K562 (cell line): ENCODE measurements around the gene ATP6V1G2. TPM values are rescaled to one million over a fixed set of nuclear protein-coding genes. Genes with fewer than 3 reads are reported as not detected.

ENCODE experiments used
- ATAC-seq: fragments of 200-7000 bp; cut with Tn5 transposase; 3 replicates; pipeline ENCODE4 v1.9.1; 2020; ENCODE audit warnings: moderate library complexity
- BruUV-seq: library from RNA; stranded (reverse); fragments of 400-500 nt; replicated peaks from 2 replicates; lab custom pipeline; 2021; lab: Mats Ljungman, UMichigan
- CTCF ChIA-PET: fragments of 300-600 bp; formaldehyde crosslinking; extraction: SDS; loops from one replicate; lab custom pipeline; 2021; ENCODE audit warnings: low intra/inter-chr PET ratio; lab: Yijun Ruan, JAX
- POLR2A ChIA-PET: fragments of 300-600, 350-650 bp; sonication (Branson Sonifier 250); formaldehyde crosslinking; extraction: SDS; loops from one replicate; lab custom pipeline; 2021; ENCODE audit warnings: antibody characterized with exemption, inconsistent platforms; lab: Yijun Ruan, JAX
- DNase-seq, 4 experiments: peaks; one replicate each; pipeline versions ENCODE4 v3.0.0 to v3.0.0-alpha.2; 2011 to 2018; ENCODE audit warnings: low spot score in 3 of 4, mixed read lengths in 3 of 4; ENCODE audit errors: extremely low read depth in 1 of 4
- FAIRE-seq: peaks from 2 replicates; lab custom pipeline; 2011; peaks lifted over from hg19 to GRCh38; lab: Jason Lieb, UNC
- H2AFZ ChIP-seq: 2 replicates; pipeline ENCODE4 v1.6.0; 2011; ENCODE audit warnings: low read depth, low read length, control low read depth, inconsistent platforms
- H3K27ac ChIP-seq: fragments of 200-600 bp; 3 replicates; pipeline ENCODE4 v1.8.0; 2011; ENCODE audit warnings: low read depth, mild to moderate bottlenecking, control low read depth, inconsistent platforms, low read length, moderate library complexity, mixed read lengths; ENCODE audit errors: extremely low read depth
- H3K27me3 ChIP-seq, 2 experiments: fragments of 300-600 bp in 1 of 2; 2 replicates in 1 of 2; 3 replicates in 1 of 2; pipeline versions ENCODE4 v1.6.0 to v1.8.0; 2011; ENCODE audit warnings: inconsistent platforms in 2 of 2, low read length in 2 of 2, mild to moderate bottlenecking in 1 of 2, mixed read lengths in 1 of 2, moderate library complexity in 1 of 2; ENCODE audit not compliant: control insufficient read depth in 2 of 2, insufficient read depth in 2 of 2
- H3K36me3 ChIP-seq: fragments of 300-600 bp; 3 replicates; pipeline ENCODE4 v1.8.0; 2011; ENCODE audit warnings: mild to moderate bottlenecking, low read length, inconsistent platforms; ENCODE audit not compliant: control insufficient read depth, insufficient read depth
- H3K4me1 ChIP-seq, 2 experiments: fragments of 200-600 bp in 1 of 2; replicated peaks in 1 of 2; 2 replicates in 1 of 2; 3 replicates in 1 of 2; pipeline versions ENCODE4 v1.5.1 to v1.8.0; 2011; ENCODE audit warnings: inconsistent platforms in 2 of 2, low read length in 2 of 2, mild to moderate bottlenecking in 1 of 2, mixed read lengths in 1 of 2, moderate library complexity in 1 of 2; ENCODE audit not compliant: control insufficient read depth in 2 of 2, insufficient read depth in 2 of 2
- H3K4me2 ChIP-seq: 2 replicates; pipeline ENCODE4 v1.6.1; 2011; ENCODE audit warnings: low read length, control low read depth, inconsistent platforms, mixed read lengths; ENCODE audit not compliant: insufficient read depth
- H3K4me3 ChIP-seq: fragments of 200-600 bp; sonication (generic), shearing (Covaris generic); 2 replicates; pipeline ENCODE4 v1.5.1; 2016; ENCODE audit warnings: control low read depth, inconsistent platforms
- H3K79me2 ChIP-seq: fragments of 200-600 bp; 3 replicates; pipeline ENCODE4 v1.8.0; 2011; ENCODE audit warnings: low read length, inconsistent platforms; ENCODE audit not compliant: control insufficient read depth, insufficient read depth
- H3K9ac ChIP-seq, 2 experiments: 2 replicates each; pipeline versions ENCODE4 v1.6.0 to v1.6.1; 2011; ENCODE audit warnings: low read depth in 2 of 2, low read length in 2 of 2, control low read depth in 1 of 2, inconsistent platforms in 1 of 2, mild to moderate bottlenecking in 1 of 2, mixed read lengths in 1 of 2; ENCODE audit not compliant: insufficient read depth in 1 of 2
- H3K9me1 ChIP-seq: one replicate; pipeline ENCODE4 v1.6.0; 2011; ENCODE audit warnings: inconsistent platforms, mild to moderate bottlenecking, low read length, moderate library complexity; ENCODE audit not compliant: control insufficient read depth, insufficient read depth
- H3K9me3 ChIP-seq: replicated peaks from 2 replicates; pipeline ENCODE4 v1.5.1; 2011; ENCODE audit warnings: low read depth, low read length, inconsistent platforms; ENCODE audit not compliant: control insufficient read depth, insufficient read depth
- H4K20me1 ChIP-seq: replicated peaks from 2 replicates; pipeline ENCODE4 v1.6.1; 2011; ENCODE audit warnings: low read length, inconsistent platforms, mixed read lengths; ENCODE audit not compliant: control insufficient read depth, insufficient read depth
- DACH1 ChIP-seq: fragments of 450-650 bp; IDR thresholded peaks from 2 replicates; pipeline ENCODE4 v1.6.1; 2018; ENCODE audit not compliant: partially characterized antibody
- EP300 ChIP-seq: IDR thresholded peaks from 2 replicates; pipeline ENCODE4 v1.6.1; 2012; ENCODE audit warnings: low read length, improper control_type of control experiment
- GATA2 ChIP-seq: sonication (generic); formaldehyde crosslinking; IDR thresholded peaks from 2 replicates; pipeline ENCODE4 v1.4.0; 2020; ENCODE audit warnings: mild to moderate bottlenecking, missing genetic modification reagents
- PCBP2 ChIP-seq: fragments of 200-400 bp; formaldehyde crosslinking; IDR thresholded peaks from 2 replicates; pipeline ENCODE4 v1.6.1; 2018; ENCODE audit warnings: low read length, low read depth, mild to moderate bottlenecking, moderate library complexity; ENCODE audit not compliant: poor library complexity, severe bottlenecking
- POLR2G ChIP-seq: fragments of 200-400 bp; formaldehyde crosslinking; IDR thresholded peaks from 2 replicates; pipeline ENCODE4 v1.6.1; 2017; ENCODE audit warnings: low read depth, mild to moderate bottlenecking, antibody characterized with exemption, low read length, moderate library complexity
- SETDB1 ChIP-seq: IDR thresholded peaks from one replicate; pipeline ENCODE4 v1.6.1; 2012; ENCODE audit warnings: low read length, control low read depth, inconsistent platforms
- SIX5 ChIP-seq, 2 experiments: IDR thresholded peaks; 2 replicates each; pipeline ENCODE4 v1.6.1; 2011; ENCODE audit warnings: low read length in 2 of 2, borderline replicate concordance in 1 of 2, low read depth in 1 of 2, mild to moderate bottlenecking in 1 of 2, moderate library complexity in 1 of 2; ENCODE audit not compliant: insufficient read depth in 1 of 2
- SMARCA5 ChIP-seq: fragments of 450-650 bp; IDR thresholded peaks from 2 replicates; pipeline ENCODE4 v1.6.1; 2016
- ZBTB7A ChIP-seq: IDR thresholded peaks from 2 replicates; pipeline ENCODE4 v1.6.1; 2011; ENCODE audit warnings: low read depth, mild to moderate bottlenecking, low read length, moderate library complexity, borderline replicate concordance; ENCODE audit not compliant: control insufficient read depth
- ZNF444 ChIP-seq: fragments of 250-450 bp; sonication (Bioruptor Pico); IDR thresholded peaks from 2 replicates; pipeline ENCODE4 v1.4.0; 2020; ENCODE audit warnings: mild to moderate bottlenecking, moderate library complexity
- WGBS: fragments of 100-300 bp; shearing (Covaris generic); methylation state at CpG from one replicate; pipeline ENCODE4 v1.1.6; 2016; ENCODE audit warnings: low coverage, mixed read lengths; ENCODE audit not compliant: insufficient coverage; ENCODE audit errors: missing lambda C conversion rate; 5-methylcytosine and 5-hydroxymethylcytosine counted together
- in situ Hi-C: fragments of 300-500 bp; cut with MboI; formaldehyde crosslinking; loops from 4 replicates; pipeline ENCODE4 v1.15.0; 2018; ENCODE audit warnings: inconsistent platforms, mixed read lengths
- intact Hi-C: fragments of 100-400 bp; cut with micrococcal nuclease; formaldehyde crosslinking; loops from 2 replicates; pipeline ENCODE4 v1.14.2; 2022
- polyA plus RNA-seq, 8 experiments: library from polyadenylated mRNA; depleted of rRNA in 4 of 8; stranded (reverse) in 5 of 8; unstranded in 3 of 8; fragments of >200 nt; fragmentation: Nextera tagmentation in 2 of 8; fragmentation: Illumina TruSeq in 1 of 8; extraction: Ambion mirVana in 2 of 8; extraction: Trizol in 1 of 8; gene quantifications; 2 replicates each; pipeline versions ENCODE4 v1.2.1 to v1.2.3, GENCODE V29; 2011 to 2014; ENCODE audit warnings: inconsistent platforms in 1 of 8, missing spikeins in 1 of 8
- total RNA-seq, 7 experiments: library from RNA; depleted of rRNA in 6 of 7; stranded (reverse); fragments of >200 nt in 6 of 7; fragmentation: Illumina TruSeq in 2 of 7; extraction: Trizol in 2 of 7; gene quantifications; 2 replicates each; pipeline versions ENCODE4 v1.2.1 to v1.2.3, GENCODE V29; 2011 to 2021; ENCODE audit warnings: low replicate concordance in 1 of 7
- TF ChIP-seq, protein P1 (sequence below): fragments of 250-450 bp; sonication (Bioruptor Pico); IDR thresholded peaks from 2 replicates; pipeline ENCODE4 v1.9.0; 2021; ENCODE audit warnings: mild to moderate bottlenecking, inconsistent platforms
- TF ChIP-seq, protein P2 (sequence below): sonication (generic); formaldehyde crosslinking; IDR thresholded peaks from 2 replicates; pipeline ENCODE4 v1.9.0; 2022; ENCODE audit warnings: mild to moderate bottlenecking, missing genetic modification reagents

The ATP6V1G2 gene
- total and polyA plus RNA-seq, 9 of the 15 experiments (the other 6 are each of a cell fraction or from before 2014, with no cell fraction given): 0.14 to 1.5 (median 0.33) TPM

DNA sequence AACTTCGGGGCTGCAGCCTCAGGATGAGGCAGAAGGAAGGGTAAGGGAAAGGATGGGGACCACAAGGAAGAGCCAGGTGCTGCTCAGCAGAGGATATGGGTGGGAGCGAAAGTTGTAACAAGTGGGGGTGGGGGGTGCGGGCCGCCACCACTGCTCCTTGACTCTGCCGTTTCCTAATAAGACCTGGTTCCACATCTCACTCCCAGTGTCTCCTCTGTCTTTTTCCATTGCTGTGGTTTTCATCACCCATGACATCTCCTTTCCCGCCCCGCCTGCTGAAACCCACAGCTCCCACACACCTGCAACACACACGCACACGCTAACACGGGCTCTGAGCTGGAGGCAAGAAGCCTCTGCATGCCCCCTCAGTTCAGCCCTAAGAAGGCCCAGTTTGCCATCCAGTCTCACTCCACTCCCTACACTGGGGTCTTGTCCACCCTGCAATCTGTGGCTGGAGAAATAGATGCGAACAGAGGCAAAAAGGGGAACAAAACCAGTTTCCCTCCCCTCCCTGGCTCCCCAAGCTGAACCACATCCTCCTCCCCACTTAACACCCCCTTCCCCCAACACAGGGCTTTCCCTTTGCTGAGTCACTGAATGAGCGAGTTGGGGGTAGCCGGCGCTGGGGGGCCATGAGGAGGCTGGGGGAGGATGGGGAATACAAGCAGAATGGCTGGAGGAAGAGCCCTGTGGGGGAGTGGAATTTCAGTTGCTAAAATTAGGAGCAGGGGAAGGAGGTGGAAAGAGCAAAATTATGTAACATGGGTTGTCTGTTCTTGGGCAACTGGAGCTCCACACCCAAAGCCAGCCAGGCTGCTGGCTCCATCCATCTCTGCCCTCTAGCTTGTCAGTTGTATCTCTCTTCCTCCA, 12.5 kb upstream of the ATP6V1G2 start (continued):
- TF ChIP-seq SETDB1 (no peak), SMARCA5 (no peak), SIX5 (IDR thresholded peaks at IDR 0.05; ENCODE audit: borderline replicate concordance in 1 of 2, insufficient read depth in 1 of 2, low read depth in 1 of 2, low read length in 2 of 2) (no peak), ZBTB7A (peak; percentile 72; the same call in 1 of the 2 replicates), GATA2 (no peak), DACH1 (no peak)
- TF ChIP-seq, protein P1, sequence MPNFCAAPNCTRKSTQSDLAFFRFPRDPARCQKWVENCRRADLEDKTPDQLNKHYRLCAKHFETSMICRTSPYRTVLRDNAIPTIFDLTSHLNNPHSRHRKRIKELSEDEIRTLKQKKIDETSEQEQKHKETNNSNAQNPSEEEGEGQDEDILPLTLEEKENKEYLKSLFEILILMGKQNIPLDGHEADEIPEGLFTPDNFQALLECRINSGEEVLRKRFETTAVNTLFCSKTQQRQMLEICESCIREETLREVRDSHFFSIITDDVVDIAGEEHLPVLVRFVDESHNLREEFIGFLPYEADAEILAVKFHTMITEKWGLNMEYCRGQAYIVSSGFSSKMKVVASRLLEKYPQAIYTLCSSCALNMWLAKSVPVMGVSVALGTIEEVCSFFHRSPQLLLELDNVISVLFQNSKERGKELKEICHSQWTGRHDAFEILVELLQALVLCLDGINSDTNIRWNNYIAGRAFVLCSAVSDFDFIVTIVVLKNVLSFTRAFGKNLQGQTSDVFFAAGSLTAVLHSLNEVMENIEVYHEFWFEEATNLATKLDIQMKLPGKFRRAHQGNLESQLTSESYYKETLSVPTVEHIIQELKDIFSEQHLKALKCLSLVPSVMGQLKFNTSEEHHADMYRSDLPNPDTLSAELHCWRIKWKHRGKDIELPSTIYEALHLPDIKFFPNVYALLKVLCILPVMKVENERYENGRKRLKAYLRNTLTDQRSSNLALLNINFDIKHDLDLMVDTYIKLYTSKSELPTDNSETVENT (CRISPR knock-in tag): no peak

DNA sequence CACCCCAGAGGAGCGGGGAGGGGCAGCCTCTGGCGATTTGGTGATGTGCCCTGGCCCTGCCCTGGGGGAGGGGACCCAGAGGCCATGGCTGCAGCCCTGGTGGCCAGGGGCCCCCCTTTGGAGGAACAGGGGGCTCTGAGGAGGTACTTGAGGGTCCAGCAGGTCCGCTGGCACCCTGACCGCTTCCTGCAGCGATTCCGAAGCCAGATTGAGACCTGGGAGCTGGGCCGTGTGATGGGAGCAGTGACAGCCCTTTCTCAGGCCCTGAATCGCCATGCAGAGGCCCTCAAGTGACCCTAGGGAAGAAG, 11.9 kb upstream of the ATP6V1G2 start:
- no peaks in the 10 kb centered on the region for H3K9me3 ChIP-seq
- H3K4me3 ChIP-seq: no peak overlapping the region
- TF ChIP-seq ZNF444 (CRISPR knock-in tag): no peak
- TF ChIP-seq, protein P2, sequence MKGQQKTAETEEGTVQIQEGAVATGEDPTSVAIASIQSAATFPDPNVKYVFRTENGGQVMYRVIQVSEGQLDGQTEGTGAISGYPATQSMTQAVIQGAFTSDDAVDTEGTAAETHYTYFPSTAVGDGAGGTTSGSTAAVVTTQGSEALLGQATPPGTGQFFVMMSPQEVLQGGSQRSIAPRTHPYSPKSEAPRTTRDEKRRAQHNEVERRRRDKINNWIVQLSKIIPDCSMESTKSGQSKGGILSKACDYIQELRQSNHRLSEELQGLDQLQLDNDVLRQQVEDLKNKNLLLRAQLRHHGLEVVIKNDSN (CRISPR knock-in tag): no peak
- TF ChIP-seq PCBP2: no peak
- 0 out of 2 replicates have a peak, but pooled peaks have one; percentile 20 for TF ChIP-seq POLR2G
- TF ChIP-seq EP300: no peak
- no peak overlapping the region for H2AFZ ChIP-seq
- no peaks in the 10 kb centered on the region for H4K20me1 ChIP-seq
- FAIRE-seq (no peak), ATAC-seq (no peak), DNase-seq (no peak)
- H3K36me3 ChIP-seq: peaks cover 61% of the 10 kb centered on the region
- BruUV-seq: no TSS peak
- intact Hi-C loops (no loop called here), in situ Hi-C loops (no loop called here)
- no peak overlapping the region for H3K27ac ChIP-seq
- H3K9ac ChIP-seq: peak overlapping the region; percentile 2 to 77; a peak in 3 of 4 replicates
- no peak overlapping the region for H3K4me2 ChIP-seq
- WGBS: 82% methylated on average over 6 of the region's 8 CpGs
- POLR2A ChIA-PET: interaction anchor here (0.6 to 5.8 kb wide), 4 partner anchors 9 to 99 kb away, joined by 3 to 38 read pairs (median 6); partner anchors contain the start of genes ATP6V1G2 and NFKBIL1
- H3K27me3 ChIP-seq: no peaks in the 10 kb centered on the region
- H3K9me1 ChIP-seq: peaks cover 6% of the 10 kb centered on the region
- CTCF ChIA-PET: no interaction called here
- H3K4me1 ChIP-seq: peaks cover 41 to 56% of the 10 kb centered on the region in 2 experiments
- no peaks in the 10 kb centered on the region for H3K79me2 ChIP-seq
